Mesothelial cell of epicardium (in vitro differentiated cells): ENCODE measurements around the gene CCDC197. TPM values are rescaled to one million over a fixed set of nuclear protein-coding genes. Genes with fewer than 3 reads are reported as not detected.

Experiments
- DNase-seq, 2 experiments: peaks; one replicate each; pipeline ENCODE4 v3.0.0; 2021; ENCODE audit warnings: low spot score in 2 of 2; ENCODE audit not compliant: unreplicated experiment in 2 of 2
- H3K27ac Mint-ChIP-seq: 2 replicates; pipeline ENCODE4 v1.8.0; 2021; ENCODE audit warnings: mixed read lengths
- H3K27me3 Mint-ChIP-seq: 2 replicates; pipeline ENCODE4 v1.8.0; 2021; ENCODE audit warnings: low read depth, mixed read lengths
- H3K36me3 Mint-ChIP-seq: 2 replicates; pipeline ENCODE4 v1.8.0; 2021; ENCODE audit warnings: mixed read lengths
- H3K4me1 Mint-ChIP-seq: 2 replicates; pipeline ENCODE4 v1.8.0; 2021; ENCODE audit warnings: mixed read lengths
- H3K4me3 Mint-ChIP-seq: 2 replicates; pipeline ENCODE4 v1.8.0; 2021; ENCODE audit warnings: mild to moderate bottlenecking, moderate library complexity, mixed read lengths
- H3K9me3 Mint-ChIP-seq: 2 replicates; pipeline ENCODE4 v1.8.0; 2021; ENCODE audit warnings: mixed read lengths
- CTCF ChIP-seq: fragments of 200-600 bp; sonication (generic); IDR thresholded peaks from one replicate; pipeline ENCODE4 v1.5.0; 2021; ENCODE audit warnings: antibody characterized with exemption; ENCODE audit not compliant: unreplicated experiment
- total RNA-seq: library from RNA; stranded (reverse); gene quantifications from 3 replicates; pipeline ENCODE4 v1.2.1, GENCODE V29; 2021

Gene CCDC197
- total RNA-seq, 1 donor from 2014 or later = not detected

GRCh38 chr14:93993382-93993781 lies 3.7 kb upstream of the CCDC197 start:
- TF ChIP-seq CTCF = no peak
- Mint-ChIP-seq H3K9me3 (no peaks in the 10 kb centered on the region), H3K4me3 (no peak overlapping the region), H3K4me1 (peaks cover 3% of the 10 kb centered on the region), H3K36me3 (no peaks in the 10 kb centered on the region), H3K27ac (no peak overlapping the region), H3K27me3 (no peaks in the 10 kb centered on the region)
- no peak for DNase-seq

GRCh38 chr14:93994919-93995682 lies 2.0 kb upstream of the CCDC197 start:
- Mint-ChIP-seq H3K36me3 (no peaks in the 10 kb centered on the region), H3K9me3 (no peaks in the 10 kb centered on the region), H3K4me1 (peaks cover 3% of the 10 kb centered on the region), H3K27ac (no peak overlapping the region), H3K27me3 (no peaks in the 10 kb centered on the region), H3K4me3 (no peak overlapping the region)
- DNase-seq = no peak
- TF ChIP-seq CTCF = no peak

- no peak overlapping the region for H3K27ac Mint-ChIP-seq
- H3K9me3 Mint-ChIP-seq = no peaks in the 10 kb centered on the region
- no peaks in the 10 kb centered on the region for H3K27me3 Mint-ChIP-seq
- H3K4me1 Mint-ChIP-seq = peaks cover 3% of the 10 kb centered on the region
- DNase-seq = no peak
- TF ChIP-seq CTCF = no peak
- H3K36me3 Mint-ChIP-seq = no peaks in the 10 kb centered on the region
- no peak overlapping the region for H3K4me3 Mint-ChIP-seq
These were observed 888 bp upstream of the CCDC197 start for GRCh38 chr14:93996130-93996695.

GRCh38 chr14:93997916-93998870 lies 1.1 kb downstream of the CCDC197 start:
- H3K36me3 Mint-ChIP-seq = no peaks in the 10 kb centered on the region
- no peak overlapping the region for H3K27ac Mint-ChIP-seq
- no peaks in the 10 kb centered on the region for H3K9me3 Mint-ChIP-seq
- no peak for TF ChIP-seq CTCF
- H3K4me1 Mint-ChIP-seq = peaks cover 6% of the 10 kb centered on the region
- no peak overlapping the region for H3K4me3 Mint-ChIP-seq
- no peak for DNase-seq
- H3K27me3 Mint-ChIP-seq = peaks cover 7% of the 10 kb centered on the region

- no peak for TF ChIP-seq CTCF
- Mint-ChIP-seq H3K27me3 (peaks cover 11% of the 10 kb centered on the region), H3K27ac (no peak overlapping the region), H3K36me3 (no peaks in the 10 kb centered on the region), H3K4me3 (no peak overlapping the region), H3K4me1 (peaks cover 6% of the 10 kb centered on the region), H3K9me3 (no peaks in the 10 kb centered on the region)
- no peak for DNase-seq
These were observed 1.8 kb downstream of the CCDC197 start for GRCh38 chr14:93998871-93999403.
